Measurements from ENCODE around the gene NELFB. TPM values are rescaled to one million over a fixed set of nuclear protein-coding genes. Genes with fewer than 3 reads are reported as not detected.

NELFB gene
- total RNA-seq, 1 experiment from 2014 or later: 40.5 TPM

- Mint-ChIP-seq H3K36me3 (ENCODE audit: insufficient read depth, unreplicated experiment) (peaks cover 5% of the 10 kb centered on the region), H3K4me1 (ENCODE audit: insufficient read depth, unreplicated experiment) (peaks cover 5% of the 10 kb centered on the region), H3K4me3 (ENCODE audit: unreplicated experiment) (no peak overlapping the region), H3K9me3 (ENCODE audit: unreplicated experiment) (no peaks in the 10 kb centered on the region), H3K27ac (ENCODE audit: low read depth, unreplicated experiment) (no peak overlapping the region), H3K27me3 (ENCODE audit: insufficient read depth, unreplicated experiment) (no peaks in the 10 kb centered on the region)
- TF ChIP-seq CTCF (IDR thresholded peaks at IDR 0.05; ENCODE audit: unreplicated experiment): no peak
- intact Hi-C loops (cut with micrococcal nuclease): loop anchor here (10.0 kb wide), 2 partner anchors 46 to 176 kb away; partner anchors contain the start of genes LRRC26, NPDC1 and TMEM210
- BruUV-seq (replicated peaks): no TSS peak
- DNase-seq (ENCODE audit: unreplicated experiment): no peak
- ChIA-PET POLR2A (interaction anchor here (0.6 to 1.6 kb wide), 3 partner anchors 32 to 238 kb away, joined by 3 to 4 read pairs (median 4); partner anchors contain the start of gene NSMF), CTCF (interaction anchor here (0.7 kb wide), 1 partner anchor 275 kb away, joined by 3 read pairs; no protein-coding TSS in a partner anchor)
Observed at GRCh38 chr9:137221095-137221505, 34.0 kb upstream of the NELFB start.

GRCh38 chr9:137221506-137222111 lies 33.5 kb upstream of the NELFB start:
- Mint-ChIP-seq H3K27ac (ENCODE audit: low read depth, unreplicated experiment) (no peak overlapping the region), H3K36me3 (ENCODE audit: insufficient read depth, unreplicated experiment) (peaks cover 5% of the 10 kb centered on the region), H3K27me3 (ENCODE audit: insufficient read depth, unreplicated experiment) (no peaks in the 10 kb centered on the region), H3K4me3 (ENCODE audit: unreplicated experiment) (no peak overlapping the region), H3K9me3 (ENCODE audit: unreplicated experiment) (no peaks in the 10 kb centered on the region), H3K4me1 (ENCODE audit: insufficient read depth, unreplicated experiment) (peaks cover 10% of the 10 kb centered on the region)
- intact Hi-C loops (cut with micrococcal nuclease): loop anchor here (10.0 kb wide), 2 partner anchors 47 to 177 kb away; partner anchors contain the start of genes LRRC26, NPDC1 and TMEM210
- CTCF ChIA-PET: no interaction called here
- no TSS peak for BruUV-seq (replicated peaks)
- POLR2A ChIA-PET: interaction anchor here (0.6 to 1.6 kb wide), 2 partner anchors 92 to 238 kb away, joined by 4 read pairs; partner anchors contain the start of gene NSMF
- DNase-seq (ENCODE audit: unreplicated experiment): no peak
- TF ChIP-seq CTCF (IDR thresholded peaks at IDR 0.05; ENCODE audit: unreplicated experiment): no peak

GRCh38 chr9:137222190-137223077 lies 32.7 kb upstream of the NELFB start, which contains the start of gene RNF208:
Gene RNF208, minus strand, starts transcription at chr9:137222240. Its CDS starts 1,028 bp downstream, at chr9:137221212.
- BruUV-seq (replicated peaks): no TSS peak
- POLR2A ChIA-PET: interaction anchor here (0.6 to 6.3 kb wide), 16 partner anchors 8 to 361 kb away, joined by 3 to 73 read pairs (median 6); partner anchors contain the start of genes ANAPC2, EXD3, MAN1B1 and NDOR1
- no peak for DNase-seq (ENCODE audit: unreplicated experiment)
- H3K27me3 Mint-ChIP-seq (ENCODE audit: insufficient read depth, unreplicated experiment): no peaks in the 10 kb centered on the region
- peak within 1 kb of the TSS; percentile 61 for H3K27ac Mint-ChIP-seq (ENCODE audit: low read depth, unreplicated experiment)
- H3K9me3 Mint-ChIP-seq (ENCODE audit: unreplicated experiment): no peaks in the 10 kb centered on the region
- peak within 1 kb of the TSS; percentile 83 for H3K4me3 Mint-ChIP-seq (ENCODE audit: unreplicated experiment)
- TF ChIP-seq CTCF (IDR thresholded peaks at IDR 0.05; ENCODE audit: unreplicated experiment): no peak
- H3K4me1 Mint-ChIP-seq (ENCODE audit: insufficient read depth, unreplicated experiment): peaks cover 10% of the 10 kb centered on the region
- CTCF ChIA-PET: interaction anchor here (0.7 to 5.6 kb wide), 3 partner anchors 15 to 33 kb away, joined by 3 to 36 read pairs (median 3); no protein-coding TSS in a partner anchor
- peaks cover 1% of the 10 kb centered on the region for H3K36me3 Mint-ChIP-seq (ENCODE audit: insufficient read depth, unreplicated experiment)
- intact Hi-C loops (cut with micrococcal nuclease): loop anchor here (10.0 kb wide), 2 partner anchors 48 to 178 kb away; partner anchors contain the start of genes LRRC26, NPDC1 and TMEM210
